Stimulated activated CD4-positive, alpha-beta T cell treated with anti-CD3 and anti-CD28 coated beads, Interleukin-2, amount 100 ng/mL, for 4 hours (primary cell): ENCODE measurements around the gene ZCCHC14.

Experiments
- DNase-seq: peaks from one replicate; pipeline ENCODE4 v3.0.0-alpha.2; 2020; ENCODE audit warnings: low read depth

The ZCCHC14 gene

GRCh38 chr16:87457061-87457611, 35.7 kb downstream of the ZCCHC14 start:
- no peak for DNase-seq

- DNase-seq = no peak
Measured at GRCh38 chr16:87454391-87454790, 38.4 kb downstream of the ZCCHC14 start.

GRCh38 chr16:87453326-87453725, 39.5 kb downstream of the ZCCHC14 start:
- DNase-seq = no peak

- no peak for DNase-seq
Measured at GRCh38 chr16:87451563-87452210, 41.1 kb downstream of the ZCCHC14 start.

GRCh38 chr16:87448866-87449265, 44.0 kb downstream of the ZCCHC14 start:
- no peak for DNase-seq

- DNase-seq = no peak
Measured at GRCh38 chr16:87447323-87447722, 45.5 kb downstream of the ZCCHC14 start.

- no peak for DNase-seq
Measured at GRCh38 chr16:87446479-87446878, 46.3 kb downstream of the ZCCHC14 start.

- no peak for DNase-seq
Measured at GRCh38 chr16:87445486-87445885, 47.3 kb downstream of the ZCCHC14 start.

- no peak for DNase-seq
Measured at GRCh38 chr16:87443964-87444363, 48.9 kb downstream of the ZCCHC14 start.

- no peak for DNase-seq
Measured at GRCh38 chr16:87443016-87443415, 49.8 kb downstream of the ZCCHC14 start.

- no peak for DNase-seq
Measured at GRCh38 chr16:87442581-87442966, 50.2 kb downstream of the ZCCHC14 start.

GRCh38 chr16:87441886-87442580, 50.8 kb downstream of the ZCCHC14 start:
- DNase-seq = no peak

- no peak for DNase-seq
Measured at GRCh38 chr16:87439926-87440325, 52.9 kb downstream of the ZCCHC14 start.

GRCh38 chr16:87438611-87438985, 54.2 kb downstream of the ZCCHC14 start:
- DNase-seq = no peak

GRCh38 chr16:87437911-87438610, 54.8 kb downstream of the ZCCHC14 start:
- DNase-seq = no peak

- DNase-seq = no peak
Measured at GRCh38 chr16:87437327-87437726, 55.5 kb downstream of the ZCCHC14 start.

GRCh38 chr16:87436225-87437172, 56.3 kb downstream of the ZCCHC14 start:
- no peak for DNase-seq

GRCh38 chr16:87435372-87436224, 57.2 kb downstream of the ZCCHC14 start:
- DNase-seq = no peak

GRCh38 chr16:87434146-87434667, 58.6 kb downstream of the ZCCHC14 start:
- no peak for DNase-seq

- no peak for DNase-seq
Measured at GRCh38 chr16:87432330-87432915, 60.4 kb downstream of the ZCCHC14 start.
